ENCODE measurements around the gene C5orf52.

- no peak for TF ChIP-seq GATA3 (IDR thresholded peaks at IDR 0.05; ENCODE audit: low read depth, low read length)
- TF ChIP-seq GATA2 (IDR thresholded peaks at IDR 0.05; ENCODE audit: low read depth, low read length) = no peak
These were observed 15.8 kb downstream of the C5orf52 start for GRCh38 chr5:157687198-157687554.

Measured in SH-SY5Y (cell line).